Psoas muscle (tissue), 8 donors: ENCODE results near the gene HOXD13. TPM values are rescaled to one million over a fixed set of nuclear protein-coding genes. Genes with fewer than 3 reads are reported as not detected.

ENCODE experiments used
- ATAC-seq, 4 donors: fragments of 200-7000 bp; cut with Tn5 transposase; one replicate each; pipeline ENCODE4 v1.9.1; 2020; ENCODE audit warnings: moderate library complexity in 3 of 4, mild to moderate bottlenecking in 2 of 4
- DNase-seq, 2 donors: peaks; one replicate each; pipeline ENCODE4 v3.0.0-alpha.2; 2020
- H3K27ac ChIP-seq: fragments of 200-600 bp; one replicate; pipeline ENCODE4 v1.8.0; 2022
- H3K27me3 ChIP-seq, 3 donors: fragments of 200-600 bp in 1 of 3; one replicate each; pipeline versions ENCODE4 v1.6.1 to v1.8.0; 2013 to 2022; ENCODE audit warnings: low read length in 2 of 3, mild to moderate bottlenecking in 2 of 3, moderate library complexity in 1 of 3; ENCODE audit not compliant: insufficient read depth in 3 of 3
- H3K36me3 ChIP-seq, 2 donors: fragments of 200-600 bp in 1 of 2; one replicate each; pipeline versions ENCODE4 v1.6.1 to v1.8.0; 2013 to 2022; ENCODE audit warnings: low read depth in 1 of 2, mild to moderate bottlenecking in 1 of 2, moderate library complexity in 1 of 2; ENCODE audit not compliant: insufficient read depth in 1 of 2
- H3K4me1 ChIP-seq: fragments of 200-600 bp; one replicate; pipeline ENCODE4 v1.8.0; 2022
- H3K4me3 ChIP-seq: fragments of 200-600 bp; one replicate; pipeline ENCODE4 v1.8.0; 2022; ENCODE audit warnings: mild to moderate bottlenecking
- H3K9me3 ChIP-seq: fragments of 200-600 bp; one replicate; pipeline ENCODE4 v1.8.0; 2022
- CTCF ChIP-seq: fragments of 200-600 bp; IDR thresholded peaks from one replicate; pipeline ENCODE4 v1.8.0; 2022; ENCODE audit warnings: antibody characterized with exemption
- WGBS, 3 donors: extraction: QIAGEN DNeasy Blood & Tissue Kit; methylation state at CpG; one replicate each; pipeline versions ENCODE4 v1.1.6 to v1.1.7; 2013; 5-methylcytosine and 5-hydroxymethylcytosine counted together
- intact Hi-C, 2 donors: fragments of 100-400 bp; cut with DNase I; formaldehyde crosslinking; loops; one replicate each; pipeline versions ENCODE4 v1.11.0 to v1.14.2; 2022
- polyA plus RNA-seq, 3 donors: library from polyadenylated mRNA; stranded (reverse); fragments of 200-250 nt; gene quantifications; one replicate each; pipeline ENCODE4 v1.2.3, GENCODE V29; 2013
- total RNA-seq, 4 donors: library from RNA; stranded (reverse); fragmentation: NEBNext Ultra II Directional in 2 of 4; extraction: Animal tissue kit (Norgen Biotek cat#: 25700) in 2 of 4; gene quantifications; one replicate each; pipeline versions ENCODE4 v1.2.1 to v1.2.4, GENCODE V29; 2021 to 2023
- donor health status: healthy with polysubstance abuse.
- donor health status: DM: no; HTN: no; CAD: no; lungs with moderate emphysema.
- donor health status: Bipolar disorder and iron deficiency.
- donor health status: healthy.
- donor health status: DM: yes; HTN: yes; CAD: no.
- donor health status: DM: no; HTN: no; CAD: no.
- donor health status: DM: no; HTN: no; CAD: no.
- donor health status: DM: yes; HTN: yes; CAD: no.

Gene HOXD13
- total and polyA plus RNA-seq, 7 donors = 0.01 TPM; not detected in 6

GRCh38 chr2:176103742-176104315 is 11.3 kb downstream of the HOXD13 start:
- Histone ChIP-seq H3K4me1 (peaks cover 14% of the 10 kb centered on the region), H3K36me3 (no peaks in the 10 kb centered on the region), H3K27ac (no peak overlapping the region), H3K27me3 (peaks cover 4 to 99% (median 75%) of the 10 kb centered on the region in 3 donors), H3K9me3 (no peaks in the 10 kb centered on the region), H3K4me3 (no peak overlapping the region)
- DNase-seq (no peak), ATAC-seq (no peak)
- intact Hi-C loops = no loop called here
- TF ChIP-seq CTCF = no peak
- WGBS, 3 donors = 21 to 32% (median 29%) methylated on average over 17 of the region's 17 CpGs

GRCh38 chr2:176104316-176105077 is 12.0 kb downstream of the HOXD13 start:
- no peak overlapping the region for H3K27ac ChIP-seq

DNA sequence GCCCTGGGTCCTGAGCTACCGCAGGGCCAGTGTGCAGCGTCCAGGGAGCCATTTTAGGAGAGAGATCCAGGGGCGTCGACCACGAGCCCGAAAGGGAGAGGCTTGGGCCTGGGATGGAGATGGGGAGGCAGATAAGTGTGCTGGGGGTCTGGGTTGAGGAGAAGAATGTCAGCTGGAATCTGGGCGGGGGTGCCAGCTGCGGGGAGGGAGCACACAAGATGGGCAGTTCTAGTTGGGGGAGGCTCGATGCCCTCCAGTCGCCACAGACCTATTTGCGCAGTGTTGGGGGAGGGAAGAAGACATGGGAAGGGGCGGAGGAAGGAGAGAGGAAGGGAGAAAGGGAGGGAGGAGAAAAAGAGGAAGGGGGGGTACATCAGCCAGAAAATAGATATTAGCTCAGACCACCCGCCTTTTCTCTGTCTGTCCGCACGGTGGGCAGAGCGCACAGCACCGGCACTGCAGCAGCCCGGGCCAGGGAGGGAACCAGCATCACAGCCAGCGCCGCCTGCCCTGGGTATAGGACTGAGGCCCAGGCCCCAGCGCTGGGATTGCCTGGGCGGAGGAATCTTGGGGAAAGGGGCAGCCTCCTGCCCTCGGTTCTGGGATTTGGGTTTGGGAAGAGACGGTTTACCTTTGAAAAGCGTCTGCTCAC is 12.7 kb downstream of the HOXD13 start:
- no peak for ATAC-seq
- Histone ChIP-seq H3K4me3 (peak overlapping the region; percentile 11), H3K9me3 (no peaks in the 10 kb centered on the region), H3K4me1 (peaks cover 14% of the 10 kb centered on the region), H3K27me3 (peaks cover 4 to 99% (median 73%) of the 10 kb centered on the region in 3 donors), H3K27ac (no peak overlapping the region), H3K36me3 (no peaks in the 10 kb centered on the region)
- 12 to 27% (median 20%) methylated on average over 25 of the region's 25 CpGs for WGBS, 3 donors
- intact Hi-C loops = no loop called here
- no peak for DNase-seq
- TF ChIP-seq CTCF = no peak

More at GRCh38 chr2:176104316-176105077, 12.0 kb downstream of the HOXD13 start:
- intact Hi-C loops = no loop called here
- no peak for TF ChIP-seq CTCF
- WGBS, 3 donors = 4% methylated on average over 52 to 56 of the region's 56 CpGs
- Histone ChIP-seq H3K9me3 (no peaks in the 10 kb centered on the region), H3K36me3 (no peaks in the 10 kb centered on the region), H3K4me3 (peak overlapping the region; percentile 11), H3K27me3 (peaks cover 4 to 99% (median 74%) of the 10 kb centered on the region in 3 donors), H3K4me1 (peaks cover 14% of the 10 kb centered on the region)
- DNase-seq (no peak), ATAC-seq (no peak)

DNA sequence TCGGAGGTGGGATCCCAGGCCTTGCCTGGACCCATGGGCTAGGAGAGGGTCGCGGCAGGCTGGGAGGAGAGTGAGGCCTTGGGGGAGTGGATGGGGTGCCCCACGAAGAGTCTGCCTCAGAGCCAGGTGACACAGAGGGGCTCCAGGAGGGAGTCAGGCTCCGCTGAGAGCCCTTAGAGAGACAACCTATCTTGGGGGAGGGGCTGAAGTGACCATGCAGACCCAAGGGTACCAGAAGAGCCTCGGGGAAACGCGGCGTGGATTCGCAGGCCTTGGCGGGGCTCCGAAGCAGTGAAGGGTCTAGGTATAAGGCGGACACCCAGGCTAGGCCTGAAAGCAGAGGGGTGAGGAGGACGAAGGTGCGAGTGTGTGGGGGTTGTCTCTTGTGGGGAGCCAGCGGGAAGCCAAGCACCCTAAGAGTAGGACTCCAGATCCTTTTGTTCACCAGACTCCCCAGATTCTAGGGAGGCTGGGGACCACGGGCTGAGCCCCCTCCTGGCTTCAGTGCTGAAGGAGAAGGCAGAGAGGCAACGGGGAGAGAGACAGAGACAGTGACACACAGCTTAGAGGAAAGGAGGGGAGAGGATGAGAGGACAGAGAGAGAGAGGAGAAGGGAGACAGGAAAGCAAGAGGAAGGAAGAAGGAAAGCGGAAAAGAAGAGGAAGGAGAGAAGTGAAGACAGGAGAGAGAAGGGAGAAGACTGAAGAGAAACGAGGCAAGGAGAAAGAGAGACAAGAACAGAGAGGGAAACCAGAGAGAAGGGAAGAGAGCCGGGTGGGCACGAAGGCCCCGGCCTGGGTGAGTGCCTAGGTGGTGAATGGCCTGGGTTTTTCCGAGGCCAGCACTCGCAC is 13.4 kb downstream of the HOXD13 start:
- TF ChIP-seq CTCF = no peak
- Histone ChIP-seq H3K36me3 (no peaks in the 10 kb centered on the region), H3K27me3 (peaks cover 4 to 99% (median 65%) of the 10 kb centered on the region in 3 donors), H3K4me1 (peaks cover 14% of the 10 kb centered on the region), H3K4me3 (peak overlapping the region; percentile 54), H3K27ac (no peak overlapping the region), H3K9me3 (no peaks in the 10 kb centered on the region)
- 24 to 41% (median 34%) methylated on average over 25 of the region's 25 CpGs for WGBS, 3 donors
- ATAC-seq (no peak), DNase-seq (no peak)
- intact Hi-C loops = no loop called here
